CD4-positive, alpha-beta T cell (primary cell): ENCODE measurements around the gene NR2C1. TPM values are rescaled to one million over a fixed set of nuclear protein-coding genes. Genes with fewer than 3 reads are reported as not detected.

Experiments
- ATAC-seq: fragments of 200-7000 bp; cut with Tn5 transposase; one replicate; pipeline ENCODE4 v1.10.0; 2022; ENCODE audit warnings: mild to moderate bottlenecking; ENCODE audit not compliant: poor library complexity
- CTCF ChIA-PET: fragments of 350-600 bp; sonication (Branson Sonifier 250); formaldehyde crosslinking; loops from one replicate; lab custom pipeline; 2021; ENCODE audit warnings: antibody characterized with exemption, inconsistent platforms; lab: Charles Lee
- POLR2A ChIA-PET: fragments of 350-600 bp; sonication (Branson Sonifier 250); formaldehyde crosslinking; loops from one replicate; lab custom pipeline; 2021; ENCODE audit warnings: antibody characterized with exemption, inconsistent platforms; lab: Charles Lee
- DNase-seq, 14 experiments: peaks; one replicate each; pipeline ENCODE4 v3.0.0-alpha.2; 2013 to 2020; ENCODE audit warnings: mixed read lengths in 2 of 14
- H3K27ac ChIP-seq, 2 donors: one replicate each; pipeline versions ENCODE4 v1.5.1 to v1.7.0; 2013; ENCODE audit warnings: low read length in 2 of 2, low read depth in 1 of 2, mild to moderate bottlenecking in 1 of 2
- H3K27me3 ChIP-seq, 2 experiments: 1 replicate in 1 of 2; 2 replicates in 1 of 2; pipeline versions ENCODE4 v1.6.1 to v1.7.0; 2013; ENCODE audit warnings: low read length in 2 of 2, control low read depth in 1 of 2, mild to moderate bottlenecking in 1 of 2, moderate library complexity in 1 of 2; ENCODE audit not compliant: insufficient read depth in 2 of 2, control insufficient read depth in 1 of 2
- H3K36me3 ChIP-seq: one replicate; pipeline ENCODE4 v1.6.1; 2013; ENCODE audit warnings: low read length, control low read depth; ENCODE audit not compliant: insufficient read depth
- H3K4me1 ChIP-seq: one replicate; pipeline ENCODE4 v1.6.1; 2013; ENCODE audit warnings: low read length, control low read depth; ENCODE audit not compliant: insufficient read depth
- H3K4me3 ChIP-seq: one replicate; pipeline ENCODE4 v1.5.1; 2013; ENCODE audit warnings: mild to moderate bottlenecking, low read length, moderate library complexity
- H3K9me3 ChIP-seq, 2 experiments: 1 replicate in 1 of 2; 2 replicates in 1 of 2; pipeline versions ENCODE4 v1.6.1 to v1.7.0; 2013; ENCODE audit warnings: low read length in 2 of 2, mild to moderate bottlenecking in 2 of 2, control low read depth in 1 of 2, moderate library complexity in 1 of 2; ENCODE audit not compliant: control insufficient read depth in 1 of 2, insufficient read depth in 1 of 2
- H3K27ac Mint-ChIP-seq: one replicate; pipeline ENCODE4 v1.8.0; 2020; ENCODE audit warnings: mixed read lengths
- H3K27me3 Mint-ChIP-seq: one replicate; pipeline ENCODE4 v1.8.0; 2021; ENCODE audit warnings: mixed read lengths
- H3K36me3 Mint-ChIP-seq: one replicate; pipeline ENCODE4 v1.8.0; 2021; ENCODE audit warnings: low read depth, mixed read lengths
- H3K4me1 Mint-ChIP-seq: one replicate; pipeline ENCODE4 v1.8.0; 2021; ENCODE audit warnings: low read depth, mixed read lengths
- H3K4me3 Mint-ChIP-seq: one replicate; pipeline ENCODE4 v1.8.0; 2020; ENCODE audit warnings: mild to moderate bottlenecking, mixed read lengths
- H3K9me3 Mint-ChIP-seq: one replicate; pipeline ENCODE4 v1.8.0; 2020; ENCODE audit warnings: mixed read lengths
- CTCF ChIP-seq: fragments of 200-600 bp; IDR thresholded peaks from one replicate; pipeline ENCODE4 v1.8.0; 2022; ENCODE audit warnings: antibody characterized with exemption, mild to moderate bottlenecking
- intact Hi-C, 2 experiments: fragments of 100-400 bp; cut with DNase I in 1 of 2; cut with micrococcal nuclease in 1 of 2; formaldehyde crosslinking; loops; one replicate each; pipeline versions ENCODE4 v1.15.1 to v1.9.0; 2023 to 2025; cut with DNase I, micrococcal nuclease
- total RNA-seq, 174 experiments: library from RNA in 2 of 174; stranded (reverse) in 2 of 174; gene quantifications; one replicate each; pipeline ENCODE4 v1.2.3 and lab custom pipeline; 2021 to 2026

NR2C1 gene
- total RNA-seq, 2 experiments from 2014 or later, result 48.3 to 58.9 TPM

DNA sequence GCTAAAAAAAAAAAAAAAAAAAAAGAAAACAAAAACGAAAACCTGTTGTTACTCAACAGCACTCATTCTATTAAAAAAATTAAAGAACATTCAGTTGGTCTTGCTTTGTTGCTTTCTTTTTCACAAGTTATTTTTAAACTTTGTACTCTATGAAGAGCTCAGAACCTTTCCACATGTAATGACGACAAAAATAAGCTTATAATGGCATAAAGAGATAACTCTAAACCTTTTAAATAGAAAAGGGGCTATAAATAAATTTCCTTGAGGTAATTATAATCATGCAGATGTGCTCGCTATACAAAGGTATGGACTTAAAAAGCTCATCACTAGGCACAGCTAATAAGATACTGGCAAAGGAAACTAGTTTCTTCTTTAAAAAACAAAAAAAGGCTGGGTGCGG lies 13.4 kb downstream of the NR2C1 start:
- POLR2A ChIA-PET, result no interaction called here
- no peak overlapping the region for H3K4me3 ChIP-seq

DNA sequence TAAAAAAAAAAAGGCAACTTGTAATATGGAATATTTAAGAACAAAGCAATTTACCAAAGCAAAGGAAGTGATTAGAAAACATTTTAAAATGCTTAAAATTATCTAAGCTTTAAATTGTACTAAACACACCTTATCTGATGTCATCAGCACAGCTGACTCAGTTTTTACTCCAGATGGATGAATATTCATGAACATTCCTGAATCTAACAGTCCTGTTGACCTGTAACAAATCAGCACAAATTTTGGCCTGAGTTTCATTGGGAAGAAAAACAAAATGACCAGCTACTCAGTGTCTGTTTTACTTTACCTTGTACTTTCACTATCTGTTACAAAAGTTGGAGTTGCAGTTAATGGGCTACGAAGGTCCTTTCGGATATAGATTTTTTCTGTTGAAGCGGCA lies 16.0 kb downstream of the NR2C1 start:
- ATAC-seq (no peak), DNase-seq (no peak)
- Histone ChIP-seq H3K4me3 (no peak overlapping the region), H3K27me3 (no peaks in the 10 kb centered on the region), H3K27ac (no peak overlapping the region), H3K9me3 (no peaks in the 10 kb centered on the region), H3K36me3 (peaks cover 66% of the 10 kb centered on the region), H3K4me1 (no peaks in the 10 kb centered on the region)
- Mint-ChIP-seq H3K36me3 (peaks cover 89% of the 10 kb centered on the region), H3K4me1 (no peaks in the 10 kb centered on the region), H3K27me3 (no peaks in the 10 kb centered on the region), H3K4me3 (no peak overlapping the region), H3K9me3 (no peaks in the 10 kb centered on the region), H3K27ac (no peak overlapping the region)
- CTCF ChIA-PET, result interaction anchor here (2.4 kb wide), 1 partner anchor 16 kb away, joined by 7 read pairs; the partner anchor contains the start of gene NR2C1
- intact Hi-C loops, result no loop called here
- POLR2A ChIA-PET, result no interaction called here
- TF ChIP-seq CTCF, result no peak

More for the DNA sequence above, 13.4 kb downstream of the NR2C1 start:
- Histone ChIP-seq H3K4me1 (no peaks in the 10 kb centered on the region), H3K36me3 (peaks cover 65% of the 10 kb centered on the region), H3K27ac (no peak overlapping the region), H3K9me3 (no peaks in the 10 kb centered on the region), H3K27me3 (no peaks in the 10 kb centered on the region)
- no peaks in the 10 kb centered on the region for H3K27me3 Mint-ChIP-seq
- H3K4me1 Mint-ChIP-seq, result peaks cover 6% of the 10 kb centered on the region
- H3K4me3 Mint-ChIP-seq, result no peak overlapping the region
- peaks cover 84% of the 10 kb centered on the region for H3K36me3 Mint-ChIP-seq
- H3K27ac Mint-ChIP-seq, result no peak overlapping the region
- ATAC-seq (no peak), DNase-seq (no peak)
- intact Hi-C loops, result no loop called here
- no peaks in the 10 kb centered on the region for H3K9me3 Mint-ChIP-seq
- TF ChIP-seq CTCF, result no peak
- CTCF ChIA-PET, result interaction anchor here (0.6 to 1.7 kb wide), 2 partner anchors 13 to 59 kb away, joined by 3 to 5 read pairs; partner anchors contain the start of gene NR2C1

GRCh38 chr12:95055057-95055456 lies 18.4 kb downstream of the NR2C1 start:
- no peaks in the 10 kb centered on the region for H3K4me1 ChIP-seq
- H3K27me3 ChIP-seq, result no peaks in the 10 kb centered on the region
- POLR2A ChIA-PET, result no interaction called here
- Mint-ChIP-seq H3K27me3 (no peaks in the 10 kb centered on the region), H3K9me3 (no peaks in the 10 kb centered on the region), H3K4me1 (no peaks in the 10 kb centered on the region), H3K36me3 (peaks cover 87% of the 10 kb centered on the region), H3K4me3 (no peak overlapping the region), H3K27ac (no peak overlapping the region)
- CTCF ChIA-PET, result no interaction called here
- DNase-seq (no peak), ATAC-seq (no peak)
- H3K4me3 ChIP-seq, result no peak overlapping the region
- peaks cover 64% of the 10 kb centered on the region for H3K36me3 ChIP-seq
- no peaks in the 10 kb centered on the region for H3K9me3 ChIP-seq
- H3K27ac ChIP-seq, result no peak overlapping the region
- intact Hi-C loops, result no loop called here
- TF ChIP-seq CTCF, result no peak
